GM12878 (cell line): ENCODE data around the gene SPOCD1. TPM values are rescaled to one million over a fixed set of nuclear protein-coding genes. Genes with fewer than 3 reads are reported as not detected.

Experiments
- ATAC-seq: fragments of 200-7000 bp; cut with Tn5 transposase; 3 replicates; pipeline ENCODE4 v1.9.1; 2020; ENCODE audit warnings: mild to moderate bottlenecking, moderate library complexity
- BruUV-seq: library from RNA; stranded (reverse); fragments of 400-500 nt; replicated peaks from 2 replicates; lab custom pipeline; 2021; lab: Mats Ljungman, UMichigan
- CTCF ChIA-PET: fragments of 300-600 bp; sonication (Branson Sonifier 250); formaldehyde crosslinking; extraction: SDS; loops from one replicate; lab custom pipeline; 2021; ENCODE audit warnings: inconsistent platforms; lab: Yijun Ruan, JAX
- POLR2A ChIA-PET: fragments of 350-600 bp; formaldehyde crosslinking; extraction: SDS; loops from one replicate; lab custom pipeline; 2021; ENCODE audit warnings: inconsistent platforms; lab: Charles Lee
- RAD21 ChIA-PET: fragments of 300-600 bp; sonication (Branson Sonifier 250); formaldehyde crosslinking; loops from one replicate; lab custom pipeline; 2023; ENCODE audit warnings: antibody characterized with exemption; ENCODE audit not compliant: unreplicated experiment; lab: Charles Lee
- SMC1A ChIA-PET: fragments of 300-600 bp; sonication (Branson Sonifier 250); formaldehyde crosslinking; loops from one replicate; lab custom pipeline; 2023; ENCODE audit not compliant: unreplicated experiment, uncharacterized antibody; lab: Charles Lee
- DNase-seq: peaks from one replicate; pipeline ENCODE4 v3.0.0-alpha.2; 2011; ENCODE audit warnings: low read depth, low spot score
- FAIRE-seq: peaks from 3 replicates; lab custom pipeline; 2011; peaks lifted over from hg19 to GRCh38; lab: Jason Lieb, UNC
- H2AFZ ChIP-seq: 2 replicates; pipeline ENCODE4 v1.6.0; 2011; ENCODE audit warnings: low read depth, low read length, control low read depth; ENCODE audit not compliant: control insufficient read depth
- H3K27ac ChIP-seq: 2 replicates; pipeline ENCODE4 v1.5.1; 2011; ENCODE audit warnings: control low read depth; ENCODE audit not compliant: control insufficient read depth, insufficient read depth
- H3K27me3 ChIP-seq, 2 experiments: replicated peaks in 1 of 2; 2 replicates each; pipeline versions ENCODE4 v1.6.0 to v1.6.1; 2011; ENCODE audit warnings: low read length in 1 of 2; ENCODE audit not compliant: control insufficient read depth in 2 of 2, insufficient read depth in 2 of 2
- H3K36me3 ChIP-seq, 2 experiments: 2 replicates each; pipeline ENCODE4 v1.5.1; 2011; ENCODE audit warnings: low read length in 1 of 2; ENCODE audit not compliant: control insufficient read depth in 2 of 2, insufficient read depth in 2 of 2
- H3K4me1 ChIP-seq: 2 replicates; pipeline ENCODE4 v1.6.1; 2011; ENCODE audit warnings: mild to moderate bottlenecking, low read length, moderate library complexity, mixed read lengths; ENCODE audit not compliant: control insufficient read depth, insufficient read depth
- H3K4me2 ChIP-seq: 2 replicates; pipeline ENCODE4 v1.6.0; 2011; ENCODE audit warnings: control low read depth; ENCODE audit not compliant: control insufficient read depth, insufficient read depth
- H3K4me3 ChIP-seq: fragments of 200-600 bp; sonication (generic); 2 replicates; pipeline ENCODE4 v1.5.1; 2016
- H3K79me2 ChIP-seq: 2 replicates; pipeline ENCODE4 v1.6.0; 2011; ENCODE audit warnings: low read length; ENCODE audit not compliant: control insufficient read depth, insufficient read depth
- H3K9ac ChIP-seq: 2 replicates; pipeline ENCODE4 v1.8.0; 2011; ENCODE audit warnings: low read length, control low read depth, mixed read lengths; ENCODE audit not compliant: control insufficient read depth, insufficient read depth
- H3K9me3 ChIP-seq: replicated peaks from 3 replicates; pipeline ENCODE4 v1.5.1; 2011; ENCODE audit warnings: mild to moderate bottlenecking, low read length; ENCODE audit not compliant: control insufficient read depth, insufficient read depth
- H4K20me1 ChIP-seq: 2 replicates; pipeline ENCODE4 v1.6.0; 2011; ENCODE audit not compliant: control insufficient read depth, insufficient read depth
- ZNF384 ChIP-seq: IDR thresholded peaks from 2 replicates; pipeline ENCODE4 v1.6.1; 2012; ENCODE audit warnings: low read depth, mild to moderate bottlenecking, low read length, improper control_type of control experiment, borderline replicate concordance
- WGBS: methylation state at CpG from one replicate; pipeline ENCODE4 v1.1.6; 2016; ENCODE audit warnings: low lambda C conversion rate; ENCODE audit not compliant: insufficient replicate concordance, insufficient coverage; ENCODE audit errors: missing lambda C conversion rate; 5-methylcytosine and 5-hydroxymethylcytosine counted together
- in situ Hi-C: fragments of 300-500 bp; cut with MboI; formaldehyde crosslinking; loops from 9 replicates; pipeline ENCODE4 v1.14.3; 2018; ENCODE audit warnings: mixed read lengths
- intact Hi-C: fragments of 100-400 bp; cut with micrococcal nuclease; formaldehyde crosslinking; loops from one replicate; pipeline ENCODE4 v1.14.2; 2022; ENCODE audit not compliant: unreplicated experiment
- polyA plus RNA-seq, 11 experiments: library from polyadenylated mRNA; depleted of rRNA in 4 of 11; unstranded in 6 of 11; stranded (reverse) in 5 of 11; fragments of >200 nt; fragmentation: Nextera tagmentation in 4 of 11; fragmentation: Illumina TruSeq in 1 of 11; extraction: Ambion mirVana in 4 of 11; extraction: Trizol in 1 of 11; gene quantifications; 1 replicate in 1 of 11; 2 replicates in 10 of 11; pipeline versions ENCODE4 v1.2.1 to v1.2.3, GENCODE V29; 2011 to 2016; ENCODE audit warnings: inconsistent platforms in 2 of 11, missing spikeins in 2 of 11, low read depth in 1 of 11
- total RNA-seq, 4 experiments: library from RNA; depleted of rRNA in 3 of 4; stranded (reverse); fragments of >200 nt in 3 of 4; fragmentation: Illumina TruSeq in 1 of 4; extraction: Trizol in 1 of 4; gene quantifications; 2 replicates each; pipeline versions ENCODE4 v1.2.1 to v1.2.3, GENCODE V29; 2013 to 2021
- TF ChIP-seq, protein P1 (sequence below): fragments of 450-650 bp; formaldehyde crosslinking; IDR thresholded peaks from 2 replicates; pipeline ENCODE4 v1.4.0; 2020; ENCODE audit warnings: mild to moderate bottlenecking, moderate library complexity
- TF ChIP-seq, protein P2 (sequence below): fragments of 450-650 bp; formaldehyde crosslinking; IDR thresholded peaks from 2 replicates; pipeline ENCODE4 v1.4.0; 2022; ENCODE audit warnings: mild to moderate bottlenecking, moderate library complexity

The SPOCD1 gene
- total and polyA plus RNA-seq, 10 of the 15 experiments (the other 5 are each of a cell fraction or from before 2014, with no cell fraction given) = 0.02 to 0.65 (median 0.13) TPM; not detected in 4

DNA sequence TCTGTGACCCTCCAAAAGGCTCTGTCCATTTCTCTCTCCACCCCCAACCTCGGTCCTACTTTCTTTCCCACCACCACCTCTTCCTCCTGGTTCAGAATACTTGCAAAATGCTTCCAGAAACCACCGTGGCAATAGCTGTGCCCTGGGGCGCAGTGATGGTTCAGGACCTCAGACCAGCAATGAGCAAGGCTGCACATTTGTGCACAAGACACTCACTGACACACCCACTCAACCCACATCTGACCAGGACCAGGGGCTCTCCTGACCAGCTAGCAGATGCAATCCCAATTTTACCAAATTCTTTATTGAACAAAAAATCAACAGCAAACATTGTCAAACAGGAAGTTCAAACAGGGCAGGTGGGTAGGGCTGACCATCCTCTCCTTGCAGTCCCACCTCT is 25.7 kb downstream of the SPOCD1 start:
- intact Hi-C loops = no loop called here
- TF ChIP-seq, protein P1, sequence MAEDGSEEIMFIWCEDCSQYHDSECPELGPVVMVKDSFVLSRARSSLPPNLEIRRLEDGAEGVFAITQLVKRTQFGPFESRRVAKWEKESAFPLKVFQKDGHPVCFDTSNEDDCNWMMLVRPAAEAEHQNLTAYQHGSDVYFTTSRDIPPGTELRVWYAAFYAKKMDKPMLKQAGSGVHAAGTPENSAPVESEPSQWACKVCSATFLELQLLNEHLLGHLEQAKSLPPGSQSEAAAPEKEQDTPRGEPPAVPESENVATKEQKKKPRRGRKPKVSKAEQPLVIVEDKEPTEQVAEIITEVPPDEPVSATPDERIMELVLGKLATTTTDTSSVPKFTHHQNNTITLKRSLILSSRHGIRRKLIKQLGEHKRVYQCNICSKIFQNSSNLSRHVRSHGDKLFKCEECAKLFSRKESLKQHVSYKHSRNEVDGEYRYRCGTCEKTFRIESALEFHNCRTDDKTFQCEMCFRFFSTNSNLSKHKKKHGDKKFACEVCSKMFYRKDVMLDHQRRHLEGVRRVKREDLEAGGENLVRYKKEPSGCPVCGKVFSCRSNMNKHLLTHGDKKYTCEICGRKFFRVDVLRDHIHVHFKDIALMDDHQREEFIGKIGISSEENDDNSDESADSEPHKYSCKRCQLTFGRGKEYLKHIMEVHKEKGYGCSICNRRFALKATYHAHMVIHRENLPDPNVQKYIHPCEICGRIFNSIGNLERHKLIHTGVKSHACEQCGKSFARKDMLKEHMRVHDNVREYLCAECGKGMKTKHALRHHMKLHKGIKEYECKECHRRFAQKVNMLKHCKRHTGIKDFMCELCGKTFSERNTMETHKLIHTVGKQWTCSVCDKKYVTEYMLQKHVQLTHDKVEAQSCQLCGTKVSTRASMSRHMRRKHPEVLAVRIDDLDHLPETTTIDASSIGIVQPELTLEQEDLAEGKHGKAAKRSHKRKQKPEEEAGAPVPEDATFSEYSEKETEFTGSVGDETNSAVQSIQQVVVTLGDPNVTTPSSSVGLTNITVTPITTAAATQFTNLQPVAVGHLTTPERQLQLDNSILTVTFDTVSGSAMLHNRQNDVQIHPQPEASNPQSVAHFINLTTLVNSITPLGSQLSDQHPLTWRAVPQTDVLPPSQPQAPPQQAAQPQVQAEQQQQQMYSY (CRISPR knock-in tag) = no peak
- TF ChIP-seq, protein P2, sequence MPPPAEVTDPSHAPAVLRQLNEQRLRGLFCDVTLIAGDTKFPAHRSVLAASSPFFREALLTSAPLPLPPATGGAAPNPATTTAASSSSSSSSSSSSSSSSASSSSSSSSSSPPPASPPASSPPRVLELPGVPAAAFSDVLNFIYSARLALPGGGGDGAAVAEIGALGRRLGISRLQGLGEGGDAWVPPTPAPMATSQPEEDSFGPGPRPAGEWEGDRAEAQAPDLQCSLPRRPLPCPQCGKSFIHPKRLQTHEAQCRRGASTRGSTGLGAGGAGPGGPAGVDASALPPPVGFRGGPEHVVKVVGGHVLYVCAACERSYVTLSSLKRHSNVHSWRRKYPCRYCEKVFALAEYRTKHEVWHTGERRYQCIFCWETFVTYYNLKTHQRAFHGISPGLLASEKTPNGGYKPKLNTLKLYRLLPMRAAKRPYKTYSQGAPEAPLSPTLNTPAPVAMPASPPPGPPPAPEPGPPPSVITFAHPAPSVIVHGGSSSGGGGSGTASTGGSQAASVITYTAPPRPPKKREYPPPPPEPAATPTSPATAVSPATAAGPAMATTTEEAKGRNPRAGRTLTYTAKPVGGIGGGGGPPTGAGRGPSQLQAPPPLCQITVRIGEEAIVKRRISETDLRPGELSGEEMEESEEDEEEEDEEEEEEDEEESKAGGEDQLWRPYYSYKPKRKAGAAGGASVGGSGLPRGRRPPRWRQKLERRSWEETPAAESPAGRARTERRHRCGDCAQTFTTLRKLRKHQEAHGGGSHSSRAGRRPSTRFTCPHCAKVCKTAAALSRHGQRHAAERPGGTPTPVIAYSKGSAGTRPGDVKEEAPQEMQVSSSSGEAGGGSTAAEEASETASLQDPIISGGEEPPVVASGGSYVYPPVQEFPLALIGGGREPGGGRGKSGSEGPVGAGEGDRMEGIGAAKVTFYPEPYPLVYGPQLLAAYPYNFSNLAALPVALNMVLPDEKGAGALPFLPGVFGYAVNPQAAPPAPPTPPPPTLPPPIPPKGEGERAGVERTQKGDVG = no peak
- no peak for TF ChIP-seq ZNF384
- TF ChIP-seq, all 136 proteins: peak for 0
- H3K4me1 ChIP-seq = peaks cover 13% of the 10 kb centered on the region
- ChIA-PET RAD21 (interaction anchor here (0.6 to 3.2 kb wide), 8 partner anchors 83 to 368 kb away, joined by 3 to 35 read pairs (median 8); partner anchors contain the start of gene COL16A1), CTCF (interaction anchor here (0.9 to 5.4 kb wide), 23 partner anchors 9 to 400 kb away, joined by 3 to 90 read pairs (median 8); no protein-coding TSS in a partner anchor), SMC1A (interaction anchor here (1.6 to 3.7 kb wide), 5 partner anchors 85 to 174 kb away, joined by 4 to 38 read pairs (median 11); partner anchors contain the start of genes COL16A1 and PEF1), POLR2A (no interaction called here)
- no peak for FAIRE-seq
- no peaks in the 10 kb centered on the region for H3K79me2 ChIP-seq
- no peak overlapping the region for H3K4me3 ChIP-seq
- WGBS = 30% methylated on average over 3 of the region's 3 CpGs
- BruUV-seq = no TSS peak
- H4K20me1 ChIP-seq = no peaks in the 10 kb centered on the region
- no peaks in the 10 kb centered on the region for H3K36me3 ChIP-seq
- DNase-seq = no peak
- in situ Hi-C loops = no loop called here
- H3K27me3 ChIP-seq = no peaks in the 10 kb centered on the region; a peak in 1 of 4 replicates
- no peak for ATAC-seq
- no peak overlapping the region for H3K27ac ChIP-seq
- H3K9me3 ChIP-seq = no peaks in the 10 kb centered on the region
- no peak overlapping the region for H2AFZ ChIP-seq
- H3K4me2 ChIP-seq = no peak overlapping the region
- H3K9ac ChIP-seq = no peak overlapping the region
